Measurements from ENCODE around the gene MRTFB. TPM values are rescaled to one million over a fixed set of nuclear protein-coding genes. Genes with fewer than 3 reads are reported as not detected.

Gene MRTFB
- total and polyA plus RNA-seq, 2 of the 13 experiments (the other 11 are each of a cell fraction or from before 2014, with no cell fraction given), result 11.4 to 14.0 TPM

DNA sequence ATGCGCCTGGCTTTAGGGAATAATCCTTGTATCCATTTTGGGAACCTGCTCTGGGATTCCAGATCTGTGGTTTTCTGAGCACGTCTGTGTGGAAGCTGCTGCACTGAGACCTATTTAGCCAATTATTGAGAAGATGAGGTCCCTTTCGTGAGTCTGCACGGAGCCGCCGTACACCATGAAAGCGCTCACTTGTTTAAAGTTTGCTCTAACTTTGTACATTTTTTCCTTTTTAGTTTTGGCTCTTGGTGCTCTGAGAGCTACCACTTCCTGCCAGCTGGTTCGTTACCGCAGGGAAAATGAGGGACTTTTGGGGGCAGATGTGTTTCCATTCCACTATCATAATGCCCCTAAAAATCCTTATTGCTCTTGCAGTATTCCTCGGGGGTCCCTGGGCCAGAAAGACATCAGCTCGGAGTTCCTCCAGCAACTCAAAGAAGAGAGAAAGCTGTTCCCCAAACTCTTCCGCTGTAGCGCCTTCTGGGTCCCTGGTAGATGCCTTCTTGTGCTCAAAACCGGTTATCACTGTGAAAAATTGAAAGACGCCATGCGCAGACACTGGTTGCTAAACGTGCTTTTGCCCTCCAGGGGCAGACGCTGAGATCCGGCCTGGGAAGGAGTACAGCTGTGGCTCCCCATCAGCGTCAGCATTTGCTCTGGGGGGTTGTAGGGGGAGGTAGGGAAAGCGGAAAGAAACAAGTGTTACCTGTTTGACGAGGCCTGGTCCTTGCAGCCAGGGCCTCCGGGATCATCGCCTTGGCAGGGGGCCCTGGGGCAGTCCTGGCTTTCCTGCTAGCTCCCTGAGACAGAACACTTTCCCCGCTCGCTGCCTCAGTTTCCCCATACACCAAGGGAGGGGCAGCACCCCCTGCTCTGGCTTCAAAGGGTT is 238.1 kb downstream of the MRTFB start:
- H3K27ac ChIP-seq (ENCODE audit: extremely low read length, insufficient read depth, low read length), result peak overlapping the region; percentile 54
- no TSS peak for BruUV-seq (replicated peaks)
- in situ Hi-C loops (cut with HindIII; ENCODE audit: extremely low pct_ligation_motif_present, low pct_unique_long_range_greater_than_20kb), result no loop called here
- no peaks in the 10 kb centered on the region for H3K9me3 ChIP-seq (ENCODE audit: low read length)
- peaks cover 10 to 11% of the 10 kb centered on the region in 2 experiments; a peak in 4 of 5 replicates for H3K36me3 ChIP-seq (replicated peaks in 1 of 2; ENCODE audit: control insufficient read depth in 1 of 2, insufficient read depth in 2 of 2, low read length in 2 of 2)
- ATAC-seq (no peak), DNase-seq (ENCODE audit: low spot score) (no peak), FAIRE-seq (no peak)
- no peak overlapping the region for H3K4me3 ChIP-seq (replicated peaks in 1 of 3; ENCODE audit: insufficient read depth in 1 of 3, low read depth in 2 of 3, low read length in 3 of 3)
- 96% methylated on average over 26 of the region's 26 CpGs for WGBS (ENCODE audit: low lambda C conversion rate)
- H4K20me1 ChIP-seq (ENCODE audit: insufficient read depth, low read length), result peaks cover 65% of the 10 kb centered on the region; the same call in 1 of the 2 replicates
- ChIA-PET CTCF (ENCODE audit: low intra/inter-chr PET ratio, low total read pairs) (no interaction called here), POLR2A (interaction anchor here (1.7 kb wide), 1 partner anchor 218 kb away, joined by 5 read pairs; no protein-coding TSS in a partner anchor)
- H3K27me3 ChIP-seq (ENCODE audit: control insufficient read depth in 1 of 2, insufficient read depth in 2 of 2, low read length in 2 of 2), result no peaks in the 10 kb centered on the region
- peaks cover 95% of the 10 kb centered on the region for H3K79me2 ChIP-seq (ENCODE audit: insufficient read depth, low read length)
- H3K4me2 ChIP-seq (ENCODE audit: low read depth, low read length), result no peak overlapping the region; the same call in 1 of the 2 replicates
- intact Hi-C loops (cut with micrococcal nuclease; ENCODE audit: unreplicated experiment), result no loop called here
- H3K9ac ChIP-seq (ENCODE audit: insufficient read depth, low read depth, low read length), result no peak overlapping the region
- peaks cover 69% of the 10 kb centered on the region for H3K4me1 ChIP-seq (ENCODE audit: insufficient read depth, low read length)
- H2AFZ ChIP-seq (ENCODE audit: low read length), result no peak overlapping the region
- TF ChIP-seq ZNF496 (CRISPR knock-in tag; IDR thresholded peaks at IDR 0.05; ENCODE audit: insufficient replicate concordance) (no peak), AHDC1 (CRISPR knock-in tag; IDR thresholded peaks at IDR 0.05; ENCODE audit: borderline replicate concordance) (no peak), ZNF350 (CRISPR knock-in tag; IDR thresholded peaks at IDR 0.05; ENCODE audit: borderline replicate concordance, low read depth) (0 out of 2 replicates have a peak, but pooled peaks have one; percentile 52), DMAP1 (CRISPR knock-in tag; IDR thresholded peaks at IDR 0.05) (no peak), TCF7 (IDR thresholded peaks at IDR 0.05; ENCODE audit: low read depth) (no peak), HDAC6 (IDR thresholded peaks at IDR 0.05; ENCODE audit: low read depth, low read length) (no peak)
- TF ChIP-seq, protein P1, sequence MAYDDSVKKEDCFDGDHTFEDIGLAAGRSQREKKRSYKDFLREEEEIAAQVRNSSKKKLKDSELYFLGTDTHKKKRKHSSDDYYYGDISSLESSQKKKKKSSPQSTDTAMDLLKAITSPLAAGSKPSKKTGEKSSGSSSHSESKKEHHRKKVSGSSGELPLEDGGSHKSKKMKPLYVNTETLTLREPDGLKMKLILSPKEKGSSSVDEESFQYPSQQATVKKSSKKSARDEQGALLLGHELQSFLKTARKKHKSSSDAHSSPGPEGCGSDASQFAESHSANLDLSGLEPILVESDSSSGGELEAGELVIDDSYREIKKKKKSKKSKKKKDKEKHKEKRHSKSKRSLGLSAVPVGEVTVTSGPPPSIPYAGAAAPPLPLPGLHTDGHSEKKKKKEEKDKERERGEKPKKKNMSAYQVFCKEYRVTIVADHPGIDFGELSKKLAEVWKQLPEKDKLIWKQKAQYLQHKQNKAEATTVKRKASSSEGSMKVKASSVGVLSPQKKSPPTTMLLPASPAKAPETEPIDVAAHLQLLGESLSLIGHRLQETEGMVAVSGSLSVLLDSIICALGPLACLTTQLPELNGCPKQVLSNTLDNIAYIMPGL (CRISPR knock-in tag; IDR thresholded peaks at IDR 0.05; ENCODE audit: borderline replicate concordance in 1 of 2, low read depth in 1 of 2), result no peak
- TF ChIP-seq, protein P2, sequence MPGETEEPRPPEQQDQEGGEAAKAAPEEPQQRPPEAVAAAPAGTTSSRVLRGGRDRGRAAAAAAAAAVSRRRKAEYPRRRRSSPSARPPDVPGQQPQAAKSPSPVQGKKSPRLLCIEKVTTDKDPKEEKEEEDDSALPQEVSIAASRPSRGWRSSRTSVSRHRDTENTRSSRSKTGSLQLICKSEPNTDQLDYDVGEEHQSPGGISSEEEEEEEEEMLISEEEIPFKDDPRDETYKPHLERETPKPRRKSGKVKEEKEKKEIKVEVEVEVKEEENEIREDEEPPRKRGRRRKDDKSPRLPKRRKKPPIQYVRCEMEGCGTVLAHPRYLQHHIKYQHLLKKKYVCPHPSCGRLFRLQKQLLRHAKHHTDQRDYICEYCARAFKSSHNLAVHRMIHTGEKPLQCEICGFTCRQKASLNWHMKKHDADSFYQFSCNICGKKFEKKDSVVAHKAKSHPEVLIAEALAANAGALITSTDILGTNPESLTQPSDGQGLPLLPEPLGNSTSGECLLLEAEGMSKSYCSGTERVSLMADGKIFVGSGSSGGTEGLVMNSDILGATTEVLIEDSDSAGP (CRISPR knock-in tag; IDR thresholded peaks at IDR 0.05; ENCODE audit: borderline replicate concordance), result peak; percentile 44; the same call in 1 of the 2 replicates

Measured in HepG2 (cell line).